B cell (primary cell): Measurements from ENCODE around the gene GORASP1. TPM values are rescaled to one million over a fixed set of nuclear protein-coding genes. Genes with fewer than 3 reads are reported as not detected.

Experiments used
- ATAC-seq: fragments of 200-7000 bp; cut with Tn5 transposase; one replicate; pipeline ENCODE4 v1.10.0; 2021; ENCODE audit warnings: low read depth, mild to moderate bottlenecking, moderate number of reproducible peaks, moderate library complexity
- CTCF ChIA-PET: fragments of 350-600 bp; sonication (Branson Sonifier 250); formaldehyde crosslinking; loops from one replicate; lab custom pipeline; 2021; ENCODE audit warnings: antibody characterized with exemption, inconsistent platforms; lab: Charles Lee
- POLR2A ChIA-PET: fragments of 350-600 bp; sonication (Branson Sonifier 250); formaldehyde crosslinking; loops from one replicate; lab custom pipeline; 2021; ENCODE audit warnings: antibody characterized with exemption; lab: Charles Lee
- DNase-seq: peaks from one replicate; pipeline ENCODE4 v3.0.0; 2013
- H2AFZ ChIP-seq: 2 replicates; pipeline ENCODE4 v1.6.1; 2012; ENCODE audit warnings: mild to moderate bottlenecking, low read depth, low read length; ENCODE audit not compliant: insufficient read depth, poor library complexity, severe bottlenecking
- H3K27ac ChIP-seq, 2 donors: 1 replicate in 1 of 2; 2 replicates in 1 of 2; pipeline ENCODE4 v1.5.1; 2012 to 2013; ENCODE audit warnings: low read length in 2 of 2, mild to moderate bottlenecking in 2 of 2, moderate library complexity in 1 of 2
- H3K27me3 ChIP-seq, 4 experiments: fragments of 200-600 bp in 1 of 4; sonication (generic) in 1 of 4; replicated peaks in 1 of 4; 1 replicate in 2 of 4; 2 replicates in 2 of 4; pipeline versions ENCODE4 v1.6.1 to v1.7.0; 2013 to 2016; ENCODE audit warnings: low read length in 3 of 4, mild to moderate bottlenecking in 2 of 4, mixed read lengths in 1 of 4, moderate library complexity in 1 of 4; ENCODE audit not compliant: insufficient read depth in 4 of 4, control insufficient read depth in 3 of 4; ENCODE audit errors: control extremely low read depth in 1 of 4
- H3K36me3 ChIP-seq, 2 experiments: replicated peaks in 1 of 2; 1 replicate in 1 of 2; 2 replicates in 1 of 2; pipeline versions ENCODE4 v1.6.1 to v1.7.1; 2013; ENCODE audit warnings: low read length in 1 of 2; ENCODE audit not compliant: insufficient read depth in 2 of 2, control insufficient read depth in 1 of 2; ENCODE audit errors: control extremely low read depth in 1 of 2, extremely low read depth in 1 of 2
- H3K4me1 ChIP-seq, 2 donors: fragments of 200-600 bp in 1 of 2; sonication (generic) in 1 of 2; 1 replicate in 1 of 2; 2 replicates in 1 of 2; pipeline versions ENCODE4 v1.5.1 to v1.6.1; 2013 to 2017; ENCODE audit warnings: low read length in 2 of 2; ENCODE audit not compliant: control insufficient read depth in 2 of 2, insufficient read depth in 2 of 2
- H3K4me2 ChIP-seq: replicated peaks from 2 replicates; pipeline ENCODE3; 2012; ENCODE audit warnings: mild to moderate bottlenecking, low read depth, low read length; ENCODE audit not compliant: poor library complexity, severe bottlenecking
- H3K4me3 ChIP-seq, 5 experiments: fragments of 200-600 bp in 1 of 5; sonication (generic) in 1 of 5; 1 replicate in 3 of 5; 2 replicates in 2 of 5; pipeline versions ENCODE4 v1.5.1 to v1.7.0; 2011 to 2016; ENCODE audit warnings: low read length in 4 of 5, mild to moderate bottlenecking in 4 of 5, low read depth in 2 of 5, control low read depth in 1 of 5, moderate library complexity in 1 of 5; ENCODE audit not compliant: insufficient read depth in 1 of 5; ENCODE audit errors: control extremely low read depth in 1 of 5, extremely low read depth in 1 of 5
- H3K79me2 ChIP-seq: fragments of 200-600 bp; sonication (generic); one replicate; pipeline ENCODE4 v1.6.0; 2016; ENCODE audit warnings: low read length; ENCODE audit not compliant: control insufficient read depth, insufficient read depth
- H3K9ac ChIP-seq: fragments of 200-600 bp; sonication (generic); 2 replicates; pipeline ENCODE4 v1.6.1; 2017; ENCODE audit warnings: mild to moderate bottlenecking, low read length, moderate library complexity
- H3K9me3 ChIP-seq, 3 donors: one replicate each; pipeline versions ENCODE4 v1.6.1 to v1.7.1; 2013; ENCODE audit warnings: low read length in 2 of 3; ENCODE audit not compliant: control insufficient read depth in 2 of 3, insufficient read depth in 1 of 3; ENCODE audit errors: control extremely low read depth in 1 of 3
- H4K20me1 ChIP-seq: 2 replicates; pipeline ENCODE4 v1.6.0; 2012; ENCODE audit warnings: mild to moderate bottlenecking, low read length; ENCODE audit not compliant: insufficient read depth, control insufficient read depth, poor library complexity, severe bottlenecking
- H3K27ac Mint-ChIP-seq: one replicate; pipeline ENCODE4 v1.8.0; 2021; ENCODE audit warnings: mixed read lengths
- H3K27me3 Mint-ChIP-seq: one replicate; pipeline ENCODE4 v1.8.0; 2021; ENCODE audit warnings: mixed read lengths
- H3K4me1 Mint-ChIP-seq: one replicate; pipeline ENCODE4 v1.8.0; 2021; ENCODE audit warnings: mixed read lengths
- H3K4me3 Mint-ChIP-seq: one replicate; pipeline ENCODE4 v1.8.0; 2021; ENCODE audit warnings: mixed read lengths
- H3K9me3 Mint-ChIP-seq: one replicate; pipeline ENCODE4 v1.8.0; 2022; ENCODE audit warnings: mixed read lengths; ENCODE audit not compliant: insufficient read depth
- CTCF ChIP-seq: fragments of 200-600 bp; IDR thresholded peaks from one replicate; pipeline ENCODE4 v1.8.0; 2022; ENCODE audit warnings: antibody characterized with exemption, mild to moderate bottlenecking
- EZH2 ChIP-seq: IDR thresholded peaks from 2 replicates; pipeline ENCODE4 v1.6.1; 2012; ENCODE audit warnings: borderline replicate concordance, low read depth, mild to moderate bottlenecking, moderate library complexity, low read length; ENCODE audit not compliant: insufficient read depth, poor library complexity, severe bottlenecking
- intact Hi-C: fragments of 100-400 bp; cut with micrococcal nuclease; formaldehyde crosslinking; loops from one replicate; pipeline ENCODE4 v1.10.0; 2022
- polyA plus RNA-seq: library from polyadenylated mRNA; depleted of rRNA; stranded (reverse); fragments of >200 nt; gene quantifications from 2 replicates; pipeline ENCODE4 v1.2.3, GENCODE V29; 2012
- total RNA-seq, 2 donors: library from RNA; stranded (reverse); fragments of 120-200 nt in 1 of 2; gene quantifications; 1 replicate in 1 of 2; 2 replicates in 1 of 2; pipeline versions ENCODE4 v1.2.3 to v1.2.4, GENCODE V29; 2013 to 2022

Gene GORASP1
- total and polyA plus RNA-seq, 2 donors (not counting 1 experiment from before 2014, with no cell fraction given), result 81.7 to 84.0 TPM

DNA sequence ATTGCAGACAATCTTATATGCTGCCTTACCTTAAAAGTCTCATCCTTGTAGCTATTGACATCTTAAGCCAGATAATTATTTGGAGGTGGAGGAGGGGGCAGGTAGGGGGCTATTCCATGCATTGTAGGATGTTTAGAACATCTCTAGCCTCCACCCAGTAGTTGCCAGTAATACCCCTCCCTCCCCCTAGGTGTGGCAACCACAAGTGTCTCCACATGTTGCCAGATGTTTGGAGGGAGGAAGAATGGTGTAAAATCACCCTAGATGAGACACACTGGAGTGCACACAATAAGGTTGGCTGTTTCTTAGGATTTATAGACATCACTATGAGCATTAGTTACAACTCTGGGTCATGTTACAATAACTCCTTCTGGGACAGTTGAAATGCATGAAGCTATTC lies 27.4 kb downstream of the GORASP1 start:
- intact Hi-C loops, result no loop called here

GRCh38 chr3:39079530-39079929 lies 27.9 kb downstream of the GORASP1 start:
- Mint-ChIP-seq H3K4me3 (no peak overlapping the region), H3K27me3 (no peaks in the 10 kb centered on the region), H3K4me1 (peaks cover 1% of the 10 kb centered on the region), H3K27ac (no peak overlapping the region), H3K9me3 (no peaks in the 10 kb centered on the region)
- peaks cover 1 to 66% of the 10 kb centered on the region in 2 experiments for H3K36me3 ChIP-seq
- POLR2A ChIA-PET, result no interaction called here
- intact Hi-C loops, result no loop called here
- H2AFZ ChIP-seq, result no peak overlapping the region
- no peak for TF ChIP-seq EZH2
- TF ChIP-seq CTCF, result no peak
- DNase-seq, result no peak
- H3K27ac ChIP-seq, result no peak overlapping the region
- no peak for ATAC-seq
- H4K20me1 ChIP-seq, result no peaks in the 10 kb centered on the region
- CTCF ChIA-PET, result interaction anchor here (1.0 to 1.9 kb wide), 2 partner anchors 209 to 213 kb away, joined by 4 to 5 read pairs; no protein-coding TSS in a partner anchor
- H3K9me3 ChIP-seq, result no peaks in the 10 kb centered on the region
- H3K79me2 ChIP-seq, result no peaks in the 10 kb centered on the region
- H3K4me3 ChIP-seq, result no peak overlapping the region
- H3K4me1 ChIP-seq, result no peaks in the 10 kb centered on the region
- no peaks in the 10 kb centered on the region for H3K27me3 ChIP-seq
- no peak overlapping the region for H3K9ac ChIP-seq
- no peak overlapping the region for H3K4me2 ChIP-seq

More for the DNA sequence above, 27.4 kb downstream of the GORASP1 start:
- POLR2A ChIA-PET, result no interaction called here
- H3K9ac ChIP-seq, result no peak overlapping the region
- peaks cover 2% of the 10 kb centered on the region for H3K4me1 Mint-ChIP-seq
- H3K9me3 ChIP-seq, result no peaks in the 10 kb centered on the region
- no peak overlapping the region for H3K27ac ChIP-seq
- H3K4me2 ChIP-seq, result no peak overlapping the region
- CTCF ChIA-PET, result interaction anchor here (1.0 to 1.9 kb wide), 2 partner anchors 208 to 213 kb away, joined by 4 to 5 read pairs; no protein-coding TSS in a partner anchor
- no peaks in the 10 kb centered on the region for H3K4me1 ChIP-seq
- peaks cover 0 to 61% of the 10 kb centered on the region in 2 experiments for H3K36me3 ChIP-seq
- ATAC-seq (no peak), DNase-seq (no peak)
- no peaks in the 10 kb centered on the region for H3K79me2 ChIP-seq
- no peak overlapping the region for H3K4me3 Mint-ChIP-seq
- H3K9me3 Mint-ChIP-seq, result no peaks in the 10 kb centered on the region
- no peak for TF ChIP-seq CTCF
- no peak overlapping the region for H3K27ac Mint-ChIP-seq
- H3K27me3 ChIP-seq, result no peaks in the 10 kb centered on the region
- H3K27me3 Mint-ChIP-seq, result no peaks in the 10 kb centered on the region
- H3K4me3 ChIP-seq, result no peak overlapping the region
- no peak overlapping the region for H2AFZ ChIP-seq
- H4K20me1 ChIP-seq, result no peaks in the 10 kb centered on the region
